ENCODE results near the gene TTC5.
"Not testable (repeated sequence)": the region's sequence is repeated elsewhere in the genome, so short reads cannot be mapped to it uniquely, and the experiment has no call there.

TTC5 gene

GRCh38 chr14:20306079-20306423 lies 300 bp upstream of the TTC5 start:
- DNase-seq (ENCODE audit: low read depth in 4 of 4, low spot score in 1 of 4) = no peak

- no peak for DNase-seq (ENCODE audit: low read depth in 4 of 4, low spot score in 1 of 4)
Measured at GRCh38 chr14:20302042-20302755, 3.6 kb downstream of the TTC5 start.

GRCh38 chr14:20295067-20295466 lies 10.7 kb downstream of the TTC5 start:
- DNase-seq (ENCODE audit: low read depth in 4 of 4, low spot score in 1 of 4) = no peak

GRCh38 chr14:20294636-20295035 lies 11.1 kb downstream of the TTC5 start:
- DNase-seq (ENCODE audit: low read depth in 4 of 4, low spot score in 1 of 4) = no peak

- DNase-seq (ENCODE audit: low read depth in 4 of 4, low spot score in 1 of 4) = not testable (repeated sequence)
Measured at GRCh38 chr14:20281998-20282397, 23.8 kb downstream of the TTC5 start.

- not testable (repeated sequence) for DNase-seq (ENCODE audit: low read depth in 4 of 4, low spot score in 1 of 4)
Measured at GRCh38 chr14:20280265-20280664, 25.5 kb downstream of the TTC5 start.

GRCh38 chr14:20278414-20278813 lies 27.3 kb downstream of the TTC5 start:
- DNase-seq (ENCODE audit: low read depth in 4 of 4, low spot score in 1 of 4) = no peak

GRCh38 chr14:20277409-20277808 lies 28.3 kb downstream of the TTC5 start:
- DNase-seq (ENCODE audit: low read depth in 4 of 4, low spot score in 1 of 4) = no peak

GRCh38 chr14:20274062-20274461 lies 31.7 kb downstream of the TTC5 start:
- DNase-seq (ENCODE audit: low read depth in 4 of 4, low spot score in 1 of 4) = no peak

- not testable (repeated sequence) for DNase-seq (ENCODE audit: low read depth in 4 of 4, low spot score in 1 of 4)
Measured at GRCh38 chr14:20264361-20264760, 41.4 kb downstream of the TTC5 start.

- no peak for DNase-seq (ENCODE audit: low read depth in 4 of 4, low spot score in 1 of 4)
Measured at GRCh38 chr14:20262642-20263128, 43.1 kb downstream of the TTC5 start.

- DNase-seq (ENCODE audit: low read depth in 4 of 4, low spot score in 1 of 4) = no peak
Measured at GRCh38 chr14:20247646-20248246, 58.0 kb downstream of the TTC5 start.
